Stimulated activated memory B cell treated with anti-CD40 and anti-IgM and Interleukin-4, amounts not matched to agents 10 μg/mL and 1 μg/mL and 100 μg/mL, for 72 hours (primary cell): ENCODE results near the gene COG5.

Source experiments
- ATAC-seq: fragments of 150-1000 bp; cut with Tn5 transposase; 2 replicates; pipeline ENCODE4 v1.10.0; 2021
- H3K27ac Mint-ChIP-seq: one replicate; pipeline ENCODE4 v1.8.0; 2022; ENCODE audit warnings: mild to moderate bottlenecking, mixed read lengths
- H3K27me3 Mint-ChIP-seq: one replicate; pipeline ENCODE4 v1.8.0; 2022; ENCODE audit warnings: mixed read lengths
- H3K36me3 Mint-ChIP-seq: one replicate; pipeline ENCODE4 v1.8.0; 2022; ENCODE audit warnings: mixed read lengths
- H3K4me1 Mint-ChIP-seq: one replicate; pipeline ENCODE4 v1.8.0; 2022; ENCODE audit warnings: mixed read lengths
- H3K4me3 Mint-ChIP-seq: one replicate; pipeline ENCODE4 v1.8.0; 2022; ENCODE audit warnings: mild to moderate bottlenecking, moderate library complexity, mixed read lengths
- H3K9me3 Mint-ChIP-seq: one replicate; pipeline ENCODE4 v1.8.0; 2022; ENCODE audit warnings: mixed read lengths

The COG5 gene

GRCh38 chr7:107291434-107291833 is 272.3 kb downstream of the COG5 start:
- Mint-ChIP-seq H3K4me1 (no peaks in the 10 kb centered on the region), H3K4me3 (no peak overlapping the region), H3K27ac (no peak overlapping the region), H3K27me3 (no peaks in the 10 kb centered on the region), H3K36me3 (peaks cover 69% of the 10 kb centered on the region), H3K9me3 (no peaks in the 10 kb centered on the region)
- ATAC-seq, result no peak

- Mint-ChIP-seq H3K4me1 (no peaks in the 10 kb centered on the region), H3K27ac (no peak overlapping the region), H3K4me3 (no peak overlapping the region), H3K36me3 (peaks cover 57% of the 10 kb centered on the region), H3K27me3 (no peaks in the 10 kb centered on the region), H3K9me3 (no peaks in the 10 kb centered on the region)
- no peak for ATAC-seq
Measured at GRCh38 chr7:107286751-107287621, 276.7 kb downstream of the COG5 start.

- Mint-ChIP-seq H3K27ac (no peak overlapping the region), H3K27me3 (no peaks in the 10 kb centered on the region), H3K4me3 (no peak overlapping the region), H3K4me1 (no peaks in the 10 kb centered on the region), H3K36me3 (peaks cover 41% of the 10 kb centered on the region), H3K9me3 (no peaks in the 10 kb centered on the region)
- no peak for ATAC-seq
Measured at GRCh38 chr7:107284911-107285479, 278.7 kb downstream of the COG5 start.

- Mint-ChIP-seq H3K4me3 (no peak overlapping the region), H3K4me1 (peaks cover 9% of the 10 kb centered on the region)
Measured at GRCh38 chr7:107277331-107277730, 286.4 kb downstream of the COG5 start.

GRCh38 chr7:107276220-107276827 is 287.4 kb downstream of the COG5 start:
- no peak overlapping the region for H3K4me3 Mint-ChIP-seq
- H3K27me3 Mint-ChIP-seq, result no peaks in the 10 kb centered on the region
- H3K4me1 Mint-ChIP-seq, result peaks cover 9% of the 10 kb centered on the region
- H3K9me3 Mint-ChIP-seq, result no peaks in the 10 kb centered on the region
- peak; percentile 47 for ATAC-seq
- peak overlapping the region; percentile 70 for H3K27ac Mint-ChIP-seq
- H3K36me3 Mint-ChIP-seq, result peaks cover 27% of the 10 kb centered on the region

More at GRCh38 chr7:107277331-107277730, 286.4 kb downstream of the COG5 start:
- Mint-ChIP-seq H3K27ac (peak overlapping the region; percentile 70), H3K27me3 (no peaks in the 10 kb centered on the region), H3K36me3 (peaks cover 31% of the 10 kb centered on the region), H3K9me3 (no peaks in the 10 kb centered on the region)
- no peak for ATAC-seq

- Mint-ChIP-seq H3K36me3 (peaks cover 37% of the 10 kb centered on the region), H3K4me1 (peaks cover 9% of the 10 kb centered on the region), H3K27ac (no peak overlapping the region), H3K9me3 (no peaks in the 10 kb centered on the region), H3K27me3 (no peaks in the 10 kb centered on the region), H3K4me3 (no peak overlapping the region)
- ATAC-seq, result no peak
Measured at GRCh38 chr7:107274506-107274905, 289.2 kb downstream of the COG5 start.

GRCh38 chr7:107269790-107270189 is 293.9 kb downstream of the COG5 start:
- H3K9me3 Mint-ChIP-seq, result no peaks in the 10 kb centered on the region

GRCh38 chr7:107268594-107268993 is 295.1 kb downstream of the COG5 start:
- Mint-ChIP-seq H3K9me3 (no peaks in the 10 kb centered on the region), H3K36me3 (peaks cover 26% of the 10 kb centered on the region), H3K27ac (no peak overlapping the region), H3K4me3 (no peak overlapping the region), H3K4me1 (no peaks in the 10 kb centered on the region), H3K27me3 (no peaks in the 10 kb centered on the region)
- no peak for ATAC-seq

More at GRCh38 chr7:107269790-107270189, 293.9 kb downstream of the COG5 start:
- no peak overlapping the region for H3K4me3 Mint-ChIP-seq
- H3K27me3 Mint-ChIP-seq, result no peaks in the 10 kb centered on the region
- peaks cover 22% of the 10 kb centered on the region for H3K36me3 Mint-ChIP-seq
- ATAC-seq, result no peak
- H3K4me1 Mint-ChIP-seq, result no peaks in the 10 kb centered on the region
- H3K27ac Mint-ChIP-seq, result no peak overlapping the region

GRCh38 chr7:107267138-107267537 is 296.6 kb downstream of the COG5 start:
- no peaks in the 10 kb centered on the region for H3K9me3 Mint-ChIP-seq
- no peaks in the 10 kb centered on the region for H3K27me3 Mint-ChIP-seq
- H3K4me1 Mint-ChIP-seq, result no peaks in the 10 kb centered on the region
- no peak overlapping the region for H3K27ac Mint-ChIP-seq
- ATAC-seq, result no peak
- no peak overlapping the region for H3K4me3 Mint-ChIP-seq
- peaks cover 39% of the 10 kb centered on the region for H3K36me3 Mint-ChIP-seq

- Mint-ChIP-seq H3K27ac (peak overlapping the region; percentile 37), H3K4me1 (peaks cover 5% of the 10 kb centered on the region), H3K4me3 (no peak overlapping the region), H3K27me3 (no peaks in the 10 kb centered on the region), H3K9me3 (no peaks in the 10 kb centered on the region), H3K36me3 (peaks cover 46% of the 10 kb centered on the region)
- no peak for ATAC-seq
Measured at GRCh38 chr7:107264723-107265122, 299.0 kb downstream of the COG5 start.

GRCh38 chr7:107262857-107263256 is 300.9 kb downstream of the COG5 start:
- H3K36me3 Mint-ChIP-seq, result peaks cover 41% of the 10 kb centered on the region
- H3K4me1 Mint-ChIP-seq, result peaks cover 5% of the 10 kb centered on the region
- H3K27me3 Mint-ChIP-seq, result no peaks in the 10 kb centered on the region
- no peak overlapping the region for H3K4me3 Mint-ChIP-seq
- H3K27ac Mint-ChIP-seq, result no peak overlapping the region
- ATAC-seq, result no peak
- H3K9me3 Mint-ChIP-seq, result no peaks in the 10 kb centered on the region

GRCh38 chr7:107258737-107259136 is 305.0 kb downstream of the COG5 start:
- Mint-ChIP-seq H3K27me3 (no peaks in the 10 kb centered on the region), H3K4me3 (no peak overlapping the region), H3K9me3 (no peaks in the 10 kb centered on the region), H3K27ac (no peak overlapping the region), H3K36me3 (peaks cover 40% of the 10 kb centered on the region), H3K4me1 (peaks cover 7% of the 10 kb centered on the region)
- ATAC-seq, result no peak

GRCh38 chr7:107255602-107256001 is 308.1 kb downstream of the COG5 start:
- ATAC-seq, result no peak
- no peaks in the 10 kb centered on the region for H3K27me3 Mint-ChIP-seq
- H3K9me3 Mint-ChIP-seq, result no peaks in the 10 kb centered on the region
- peaks cover 5% of the 10 kb centered on the region for H3K4me1 Mint-ChIP-seq
- H3K4me3 Mint-ChIP-seq, result no peak overlapping the region
- peaks cover 15% of the 10 kb centered on the region for H3K36me3 Mint-ChIP-seq
- H3K27ac Mint-ChIP-seq, result no peak overlapping the region

GRCh38 chr7:107254398-107254985 is 309.2 kb downstream of the COG5 start:
- H3K36me3 Mint-ChIP-seq, result peaks cover 20% of the 10 kb centered on the region
- H3K9me3 Mint-ChIP-seq, result no peaks in the 10 kb centered on the region
- H3K4me1 Mint-ChIP-seq, result peaks cover 5% of the 10 kb centered on the region
- H3K27me3 Mint-ChIP-seq, result no peaks in the 10 kb centered on the region
- H3K27ac Mint-ChIP-seq, result no peak overlapping the region
- no peak overlapping the region for H3K4me3 Mint-ChIP-seq
- ATAC-seq, result no peak

- no peaks in the 10 kb centered on the region for H3K27me3 Mint-ChIP-seq
- no peaks in the 10 kb centered on the region for H3K9me3 Mint-ChIP-seq
- peaks cover 21% of the 10 kb centered on the region for H3K36me3 Mint-ChIP-seq
- H3K27ac Mint-ChIP-seq, result no peak overlapping the region
- ATAC-seq, result no peak
- H3K4me1 Mint-ChIP-seq, result peaks cover 5% of the 10 kb centered on the region
- no peak overlapping the region for H3K4me3 Mint-ChIP-seq
Measured at GRCh38 chr7:107253599-107253998, 310.1 kb downstream of the COG5 start.
